DOHH2 (cell line): Measurements from ENCODE around the gene DLX5.

Experiments
- H3F3A ChIP-seq: fragments of 200-600 bp; sonication (generic), shearing (Covaris generic); 2 replicates; pipeline ENCODE4 v1.6.0; 2016; ENCODE audit warnings: antibody characterized with exemption, mild to moderate bottlenecking; ENCODE audit not compliant: control insufficient read depth, insufficient read depth
- H3K27ac ChIP-seq: fragments of 200-600 bp; sonication (generic); 2 replicates; pipeline ENCODE4 v1.5.1; 2014; ENCODE audit warnings: low read depth, mild to moderate bottlenecking, low read length, moderate library complexity
- H3K27me3 ChIP-seq: fragments of 200-600 bp; sonication (generic); 2 replicates; pipeline ENCODE4 v1.6.1; 2014; ENCODE audit warnings: mild to moderate bottlenecking, low read length, mixed read lengths; ENCODE audit not compliant: control insufficient read depth
- H3K36me3 ChIP-seq: fragments of 200-600 bp; sonication (generic); 2 replicates; pipeline ENCODE4 v1.6.1; 2014; ENCODE audit warnings: mild to moderate bottlenecking, low read length, moderate library complexity, mixed read lengths; ENCODE audit not compliant: control insufficient read depth
- H3K4me1 ChIP-seq: fragments of 200-600 bp; sonication (generic); 2 replicates; pipeline ENCODE4 v1.6.1; 2014; ENCODE audit warnings: mild to moderate bottlenecking, low read length, mixed read lengths; ENCODE audit not compliant: control insufficient read depth
- H3K4me2 ChIP-seq: fragments of 200-600 bp; sonication (generic); 2 replicates; pipeline ENCODE4 v1.6.0; 2014; ENCODE audit warnings: mild to moderate bottlenecking, low read length, moderate library complexity
- H3K4me3 ChIP-seq: fragments of 200-600 bp; sonication (generic); 2 replicates; pipeline ENCODE4 v1.5.1; 2014; ENCODE audit warnings: mild to moderate bottlenecking, low read length, mixed read lengths
- H3K79me2 ChIP-seq: fragments of 200-600 bp; sonication (generic); 2 replicates; pipeline ENCODE4 v1.6.1; 2014; ENCODE audit warnings: mild to moderate bottlenecking, low read length, mixed read lengths; ENCODE audit not compliant: control insufficient read depth
- H3K9me2 ChIP-seq: fragments of 200-600 bp; sonication (generic); replicated peaks from 2 replicates; pipeline ENCODE4 v1.6.1; 2014; ENCODE audit warnings: mild to moderate bottlenecking, low read length, mixed read lengths; ENCODE audit not compliant: control insufficient read depth
- H3K9me3 ChIP-seq: fragments of 200-600 bp; sonication (generic); 2 replicates; pipeline ENCODE4 v1.6.1; 2014; ENCODE audit warnings: antibody characterized with exemption, low read length, mixed read lengths; ENCODE audit not compliant: control insufficient read depth, insufficient read depth
- H4K20me1 ChIP-seq: fragments of 200-600 bp; sonication (generic); 2 replicates; pipeline ENCODE4 v1.6.0; 2014; ENCODE audit warnings: low read depth, mild to moderate bottlenecking, antibody characterized with exemption, low read length, moderate library complexity; ENCODE audit not compliant: control insufficient read depth, insufficient read depth
- EZH2phosphoT487 ChIP-seq: fragments of 200-600 bp; sonication (generic); IDR thresholded peaks from 2 replicates; pipeline ENCODE4 v1.6.1; 2017; ENCODE audit warnings: borderline replicate concordance, mild to moderate bottlenecking, antibody characterized with exemption, low read length, moderate library complexity, mixed read lengths
- TF ChIP-seq, protein P1 (sequence below): fragments of 200-600 bp; sonication (generic); IDR thresholded peaks from one replicate; pipeline ENCODE4 v1.5.1; 2014; ENCODE audit warnings: antibody characterized with exemption, mild to moderate bottlenecking, low read depth, low read length; ENCODE audit not compliant: poor library complexity, severe bottlenecking

The DLX5 gene

DNA sequence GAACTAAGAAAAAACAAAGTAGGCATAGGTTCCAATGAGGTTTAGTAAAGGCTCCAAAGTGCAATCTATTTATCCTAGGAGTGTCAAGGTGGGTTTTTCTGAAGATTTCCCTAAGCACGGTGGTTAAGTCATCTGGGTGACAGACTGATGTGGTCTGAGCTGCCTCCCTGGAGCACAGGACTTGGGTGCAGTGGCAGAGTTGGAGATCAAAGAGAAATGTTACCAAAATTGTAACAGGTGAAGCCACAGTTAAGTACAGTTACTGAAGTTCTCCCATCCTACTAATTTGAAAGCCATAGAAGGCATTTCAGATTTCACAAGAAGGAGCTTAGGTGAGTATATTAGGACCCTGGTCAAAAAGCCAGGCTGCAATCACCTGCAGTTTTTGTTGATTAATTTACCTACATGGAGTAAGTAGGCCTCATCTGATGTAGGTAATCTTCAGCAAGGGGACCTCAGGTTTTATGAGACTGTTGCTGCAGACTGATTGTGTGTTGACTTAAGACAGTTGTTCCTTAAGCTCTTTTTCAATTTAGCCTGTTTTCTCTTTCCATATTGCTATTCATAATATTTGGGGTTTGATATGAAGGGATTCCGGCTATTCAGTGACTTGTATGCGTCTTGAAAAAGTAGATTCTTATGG is 16.2 kb downstream of the DLX5 start:
- Histone ChIP-seq H3K27ac (no peak overlapping the region), H3K79me2 (no peaks in the 10 kb centered on the region), H4K20me1 (no peaks in the 10 kb centered on the region), H3K36me3 (no peaks in the 10 kb centered on the region), H3F3A (no peaks in the 10 kb centered on the region), H3K27me3 (peaks cover 51% of the 10 kb centered on the region), H3K9me3 (peaks cover 5% of the 10 kb centered on the region; the same call in 1 of the 2 replicates), H3K9me2 (no peaks in the 10 kb centered on the region), H3K4me2 (no peak overlapping the region), H3K4me3 (no peak overlapping the region), H3K4me1 (no peaks in the 10 kb centered on the region)
- TF ChIP-seq EZH2phosphoT487: no peak
- TF ChIP-seq, protein P1, sequence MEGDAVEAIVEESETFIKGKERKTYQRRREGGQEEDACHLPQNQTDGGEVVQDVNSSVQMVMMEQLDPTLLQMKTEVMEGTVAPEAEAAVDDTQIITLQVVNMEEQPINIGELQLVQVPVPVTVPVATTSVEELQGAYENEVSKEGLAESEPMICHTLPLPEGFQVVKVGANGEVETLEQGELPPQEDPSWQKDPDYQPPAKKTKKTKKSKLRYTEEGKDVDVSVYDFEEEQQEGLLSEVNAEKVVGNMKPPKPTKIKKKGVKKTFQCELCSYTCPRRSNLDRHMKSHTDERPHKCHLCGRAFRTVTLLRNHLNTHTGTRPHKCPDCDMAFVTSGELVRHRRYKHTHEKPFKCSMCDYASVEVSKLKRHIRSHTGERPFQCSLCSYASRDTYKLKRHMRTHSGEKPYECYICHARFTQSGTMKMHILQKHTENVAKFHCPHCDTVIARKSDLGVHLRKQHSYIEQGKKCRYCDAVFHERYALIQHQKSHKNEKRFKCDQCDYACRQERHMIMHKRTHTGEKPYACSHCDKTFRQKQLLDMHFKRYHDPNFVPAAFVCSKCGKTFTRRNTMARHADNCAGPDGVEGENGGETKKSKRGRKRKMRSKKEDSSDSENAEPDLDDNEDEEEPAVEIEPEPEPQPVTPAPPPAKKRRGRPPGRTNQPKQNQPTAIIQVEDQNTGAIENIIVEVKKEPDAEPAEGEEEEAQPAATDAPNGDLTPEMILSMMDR: no peak

DNA sequence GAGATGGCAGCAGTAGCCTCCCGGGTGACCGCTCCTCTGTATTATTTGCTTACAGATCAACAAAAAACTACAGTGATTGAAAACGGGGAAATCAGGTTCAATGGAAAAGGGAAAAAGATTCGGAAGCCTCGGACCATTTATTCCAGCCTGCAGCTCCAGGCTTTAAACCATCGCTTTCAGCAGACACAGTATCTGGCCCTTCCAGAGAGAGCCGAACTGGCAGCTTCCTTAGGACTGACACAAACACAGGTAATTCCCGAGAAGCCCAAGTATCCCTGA is 17.1 kb downstream of the DLX5 start:
- H3K9me3 ChIP-seq: peaks cover 5% of the 10 kb centered on the region; the same call in 1 of the 2 replicates
- H4K20me1 ChIP-seq: no peaks in the 10 kb centered on the region
- H3K27ac ChIP-seq: no peak overlapping the region
- peaks cover 45% of the 10 kb centered on the region for H3K27me3 ChIP-seq
- TF ChIP-seq, protein P1: no peak
- no peak for TF ChIP-seq EZH2phosphoT487
- no peaks in the 10 kb centered on the region for H3K9me2 ChIP-seq
- H3F3A ChIP-seq: no peaks in the 10 kb centered on the region
- no peaks in the 10 kb centered on the region for H3K79me2 ChIP-seq
- H3K4me1 ChIP-seq: no peaks in the 10 kb centered on the region
- no peaks in the 10 kb centered on the region for H3K36me3 ChIP-seq
- H3K4me3 ChIP-seq: no peak overlapping the region
- H3K4me2 ChIP-seq: no peak overlapping the region

DNA sequence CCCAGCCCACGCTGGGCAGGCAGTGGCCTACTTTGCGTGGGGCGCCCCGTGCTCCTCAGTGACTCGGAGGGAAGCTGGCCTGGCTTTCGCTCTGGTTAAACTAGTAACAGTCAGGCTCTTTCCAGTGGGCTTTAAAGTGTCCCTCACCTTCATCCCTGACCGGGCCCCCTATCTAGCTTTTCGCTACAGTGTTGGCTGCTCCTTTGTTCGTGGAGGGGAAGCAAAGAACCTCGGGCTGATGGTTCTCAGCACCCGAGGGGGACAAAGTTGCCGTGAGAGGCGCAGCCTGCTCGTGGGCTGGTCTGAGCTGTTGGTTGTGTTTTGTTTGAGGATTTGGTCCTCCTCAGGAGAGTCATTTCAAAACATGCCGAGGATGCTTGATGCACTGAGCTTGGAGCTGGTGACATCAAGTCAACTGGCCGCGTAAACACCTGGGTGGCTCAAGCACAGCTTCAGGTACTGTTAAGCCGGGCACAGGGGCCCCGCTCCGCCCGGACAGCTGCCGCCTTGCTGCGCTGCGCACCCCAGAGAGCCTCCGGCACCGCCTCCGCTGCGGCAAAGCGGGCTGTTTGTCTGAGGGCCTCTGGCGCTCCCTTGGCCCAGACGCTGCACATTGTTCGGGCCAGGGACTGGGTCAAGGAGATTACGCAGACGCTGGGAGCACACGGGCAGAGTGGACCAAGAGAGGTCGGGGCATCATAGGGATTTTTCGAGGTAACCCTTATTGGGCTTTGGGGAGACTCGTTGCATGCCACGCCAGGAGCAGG is 17.6 kb downstream of the DLX5 start:
- Histone ChIP-seq H3K79me2 (no peaks in the 10 kb centered on the region), H3F3A (no peaks in the 10 kb centered on the region), H4K20me1 (no peaks in the 10 kb centered on the region), H3K27me3 (peaks cover 40% of the 10 kb centered on the region), H3K9me3 (peaks cover 5% of the 10 kb centered on the region; the same call in 1 of the 2 replicates), H3K4me2 (no peak overlapping the region), H3K4me3 (no peak overlapping the region), H3K4me1 (no peaks in the 10 kb centered on the region), H3K9me2 (no peaks in the 10 kb centered on the region), H3K36me3 (no peaks in the 10 kb centered on the region), H3K27ac (no peak overlapping the region)
- TF ChIP-seq EZH2phosphoT487: no peak
- TF ChIP-seq, protein P1: no peak
